ENCODE results near the gene STK33.

DNA sequence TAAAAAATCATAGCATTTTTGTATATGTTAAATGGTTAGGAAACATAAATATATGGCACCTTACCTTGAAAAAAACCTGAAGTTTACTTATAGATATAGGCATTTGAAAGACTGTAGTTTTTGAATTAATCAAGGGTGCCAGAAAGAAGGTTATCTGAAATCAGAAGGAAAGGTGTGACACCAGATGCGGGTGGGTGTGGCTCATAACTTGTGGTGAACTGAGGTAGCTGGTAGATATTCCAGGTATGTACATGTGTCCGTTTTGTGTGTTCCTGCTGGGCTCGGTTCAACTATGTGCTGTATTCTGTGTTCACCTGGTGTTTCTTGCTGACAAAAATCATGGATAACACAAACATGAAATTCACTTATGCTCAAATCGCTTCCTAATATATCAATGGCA, 35.6 kb downstream of the STK33 start:
- TF ChIP-seq, protein P1, sequence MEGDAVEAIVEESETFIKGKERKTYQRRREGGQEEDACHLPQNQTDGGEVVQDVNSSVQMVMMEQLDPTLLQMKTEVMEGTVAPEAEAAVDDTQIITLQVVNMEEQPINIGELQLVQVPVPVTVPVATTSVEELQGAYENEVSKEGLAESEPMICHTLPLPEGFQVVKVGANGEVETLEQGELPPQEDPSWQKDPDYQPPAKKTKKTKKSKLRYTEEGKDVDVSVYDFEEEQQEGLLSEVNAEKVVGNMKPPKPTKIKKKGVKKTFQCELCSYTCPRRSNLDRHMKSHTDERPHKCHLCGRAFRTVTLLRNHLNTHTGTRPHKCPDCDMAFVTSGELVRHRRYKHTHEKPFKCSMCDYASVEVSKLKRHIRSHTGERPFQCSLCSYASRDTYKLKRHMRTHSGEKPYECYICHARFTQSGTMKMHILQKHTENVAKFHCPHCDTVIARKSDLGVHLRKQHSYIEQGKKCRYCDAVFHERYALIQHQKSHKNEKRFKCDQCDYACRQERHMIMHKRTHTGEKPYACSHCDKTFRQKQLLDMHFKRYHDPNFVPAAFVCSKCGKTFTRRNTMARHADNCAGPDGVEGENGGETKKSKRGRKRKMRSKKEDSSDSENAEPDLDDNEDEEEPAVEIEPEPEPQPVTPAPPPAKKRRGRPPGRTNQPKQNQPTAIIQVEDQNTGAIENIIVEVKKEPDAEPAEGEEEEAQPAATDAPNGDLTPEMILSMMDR (IDR thresholded peaks at IDR 0.05): no peak
- no peak for TF ChIP-seq POLR2A (IDR thresholded peaks at IDR 0.05)

Measured in body of pancreas (tissue), 4 donors.